Diencephalon (tissue), 1 donor: ENCODE measurements around the gene OR8D4. TPM values are rescaled to one million over a fixed set of nuclear protein-coding genes. Genes with fewer than 3 reads are reported as not detected.

Source experiments
- total RNA-seq: library from RNA; depleted of rRNA; stranded (reverse); fragments of >200 nt; gene quantifications from one replicate; pipeline ENCODE4 v1.2.3, GENCODE V29; 2014

OR8D4 gene
- total RNA-seq: 0.23 TPM

DNA sequence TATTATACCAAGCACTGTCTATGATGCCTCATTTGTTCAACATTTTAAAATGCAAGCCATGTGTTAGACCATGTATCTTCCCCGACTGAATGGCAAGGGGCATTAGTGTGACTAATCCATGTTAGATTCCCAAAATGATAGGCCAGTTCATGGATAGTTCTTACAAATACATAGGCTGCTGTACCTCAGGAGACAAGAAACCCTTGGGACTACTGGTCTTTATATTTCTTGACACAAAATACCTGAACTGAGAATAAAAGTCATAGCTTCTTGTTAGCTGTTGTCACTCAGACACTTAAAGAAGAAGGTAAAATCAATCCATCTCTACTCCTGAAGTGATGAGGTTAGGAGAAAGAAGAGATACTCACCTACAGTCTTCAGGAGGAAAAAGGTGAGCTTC lies at the start of gene OR8D4:
Gene OR8D4 (plus strand): TSS at position 301 of the 400 bp plus-strand sequence. CDS start 4,265 bp downstream, outside the sequence.

DNA sequence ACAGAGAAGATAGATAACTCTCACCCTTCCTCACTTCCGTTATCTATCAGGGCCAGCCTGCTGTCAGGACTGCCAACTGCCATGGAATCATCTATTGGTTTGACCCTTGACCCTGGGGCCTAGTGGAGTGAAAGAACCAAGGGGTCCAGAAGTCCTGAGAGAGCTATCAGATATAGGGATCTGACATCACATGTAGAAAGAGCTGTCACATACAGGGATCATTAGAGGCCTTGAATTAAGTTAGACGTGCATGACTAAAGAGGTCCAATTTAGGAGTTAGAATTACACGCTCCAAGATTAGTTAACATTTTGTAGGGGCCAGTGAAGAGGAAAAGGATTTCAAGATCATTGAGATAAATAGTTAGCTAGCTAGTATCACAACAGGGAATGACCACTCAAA lies 16.4 kb upstream of the OR8D4 start, which contains the start of gene TMEM225:
Gene TMEM225 (minus strand): TSS at position 101 of the 400 bp plus-strand sequence. CDS start 245 bp downstream, outside the sequence.

DNA sequence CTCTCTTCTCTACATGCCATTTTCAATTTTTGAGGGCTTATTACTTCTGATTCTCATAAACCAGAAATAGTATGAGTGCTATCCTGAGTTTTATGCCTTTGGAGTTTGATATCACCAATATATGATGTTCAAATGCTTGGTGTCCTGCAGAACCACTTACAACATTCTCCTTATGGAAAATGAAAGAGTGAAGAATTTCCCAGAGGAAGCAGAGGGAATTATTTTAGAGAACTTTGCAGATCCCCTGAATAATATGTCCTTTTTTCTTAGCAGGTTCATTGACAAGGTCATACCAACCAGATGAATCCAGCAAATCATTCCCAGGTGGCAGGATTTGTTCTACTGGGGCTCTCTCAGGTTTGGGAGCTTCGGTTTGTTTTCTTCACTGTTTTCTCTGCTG lies 37.4 kb downstream of the OR8D4 start, which contains the start of gene OR4D5:
Gene OR4D5 (plus strand): TSS at position 301 of the 400 bp plus-strand sequence. CDS start 0 bp downstream, at position 301.

DNA sequence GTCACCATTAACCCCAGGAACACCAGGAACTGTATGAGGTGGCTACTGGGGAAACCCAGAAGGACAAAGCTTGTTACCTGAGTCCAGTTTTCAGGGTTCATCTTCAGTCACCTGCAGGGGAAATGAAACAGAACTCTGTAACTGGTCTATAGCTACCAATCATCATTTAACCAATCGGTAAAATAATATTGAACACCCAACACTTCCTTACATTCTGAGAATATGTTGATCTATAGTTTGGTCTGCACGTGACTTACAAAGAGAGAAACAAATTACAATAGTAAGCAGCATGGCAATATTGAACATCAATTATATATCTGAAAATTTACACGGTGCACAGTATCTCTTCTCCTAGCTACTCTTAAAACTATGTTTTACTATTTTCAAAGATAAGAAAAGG lies 41.8 kb downstream of the OR8D4 start, which contains the start of gene OR6T1:
Gene OR6T1 (minus strand): TSS at position 101 of the 400 bp plus-strand sequence. CDS start 0 bp downstream, at position 101.

Other genes starting within 250 kb of the OR8D4 start
- gene SCN3B, start 247.5 kb upstream of the OR8D4 start, total RNA-seq: 120 TPM
- gene ZNF202, start 160.5 kb upstream of the OR8D4 start, total RNA-seq: 19.4 TPM
- not detected for gene OR6X1, start 147.6 kb upstream of the OR8D4 start, total RNA-seq
- gene OR6M1, start 95.8 kb upstream of the OR8D4 start, total RNA-seq: not detected
- not detected for gene TMEM225, start 16.5 kb upstream of the OR8D4 start, total RNA-seq
- gene OR4D5, start 37.5 kb downstream of the OR8D4 start, total RNA-seq: not detected
- gene OR6T1, start 41.7 kb downstream of the OR8D4 start, total RNA-seq: not detected
- gene OR10S1, start 75.6 kb downstream of the OR8D4 start, total RNA-seq: not detected
- gene OR10G6, start 93.0 kb downstream of the OR8D4 start, total RNA-seq: not detected
- not detected for gene OR10G4, start 110.8 kb downstream of the OR8D4 start, total RNA-seq
- not detected for gene OR10G9, start 120.8 kb downstream of the OR8D4 start, total RNA-seq
- not detected for gene OR10G8, start 124.6 kb downstream of the OR8D4 start, total RNA-seq
- gene OR10G7, start 139.2 kb downstream of the OR8D4 start, total RNA-seq: not detected
- 38.1 TPM for gene VWA5A, start 213.3 kb downstream of the OR8D4 start, total RNA-seq